MCF 10A (cell line): ENCODE data around the gene LHX1. TPM values are rescaled to one million over a fixed set of nuclear protein-coding genes. Genes with fewer than 3 reads are reported as not detected.

Source experiments
- BruUV-seq: library from RNA; stranded (reverse); fragments of 400-500 nt; replicated peaks from 2 replicates; lab custom pipeline; 2021; lab: Mats Ljungman, UMichigan
- CTCF ChIA-PET: fragments of 300-600 bp; sonication (Branson Sonifier 250); formaldehyde crosslinking; extraction: SDS; loops from one replicate; lab custom pipeline; 2021; ENCODE audit warnings: antibody characterized with exemption, inconsistent platforms; lab: Yijun Ruan, JAX
- POLR2A ChIA-PET: fragments of 300-600, 350-650 bp; sonication (Branson Sonifier 250); formaldehyde crosslinking; extraction: SDS; loops from one replicate; lab custom pipeline; 2020; ENCODE audit warnings: antibody characterized with exemption, inconsistent platforms; lab: Yijun Ruan, JAX
- DNase-seq: peaks from one replicate; pipeline ENCODE4 v3.0.0-alpha.2; 2018; ENCODE audit not compliant: unreplicated experiment
- H3K27ac Mint-ChIP-seq: one replicate; pipeline ENCODE4 v1.8.0; 2022; ENCODE audit warnings: mild to moderate bottlenecking, low read depth, mixed read lengths; ENCODE audit not compliant: unreplicated experiment
- H3K27me3 Mint-ChIP-seq: one replicate; pipeline ENCODE4 v1.8.0; 2022; ENCODE audit warnings: mixed read lengths; ENCODE audit not compliant: insufficient read depth, unreplicated experiment
- H3K36me3 Mint-ChIP-seq: one replicate; pipeline ENCODE4 v1.8.0; 2022; ENCODE audit warnings: mild to moderate bottlenecking, moderate library complexity, mixed read lengths; ENCODE audit not compliant: insufficient read depth, unreplicated experiment
- H3K4me1 Mint-ChIP-seq: one replicate; pipeline ENCODE4 v1.8.0; 2022; ENCODE audit warnings: mixed read lengths; ENCODE audit not compliant: insufficient read depth, unreplicated experiment
- H3K4me3 Mint-ChIP-seq: one replicate; pipeline ENCODE4 v1.8.0; 2022; ENCODE audit warnings: mild to moderate bottlenecking, moderate library complexity, mixed read lengths; ENCODE audit not compliant: unreplicated experiment
- H3K9me3 Mint-ChIP-seq: one replicate; pipeline ENCODE4 v1.8.0; 2022; ENCODE audit warnings: mixed read lengths; ENCODE audit not compliant: unreplicated experiment
- CTCF ChIP-seq: fragments of 200-600 bp; IDR thresholded peaks from one replicate; pipeline ENCODE4 v1.8.0; 2022; ENCODE audit warnings: antibody characterized with exemption, mild to moderate bottlenecking; ENCODE audit not compliant: unreplicated experiment
- intact Hi-C: fragments of 100-400 bp; cut with micrococcal nuclease; formaldehyde crosslinking; loops from 2 replicates; pipeline ENCODE4 v1.14.1; 2022
- total RNA-seq: library from RNA; stranded (reverse); gene quantifications from 2 replicates; pipeline ENCODE4 v1.2.3, GENCODE V29; 2022

Gene LHX1
- total RNA-seq, 1 experiment from 2014 or later: not detected

GRCh38 chr17:36972186-36972700, 35.0 kb downstream of the LHX1 start:
- intact Hi-C loops: no loop called here
- TF ChIP-seq CTCF: no peak
- POLR2A ChIA-PET: interaction anchor here (2.8 kb wide), 1 partner anchor 23 kb away, joined by 18 read pairs; the partner anchor contains the start of gene AATF
- Mint-ChIP-seq H3K27me3 (no peaks in the 10 kb centered on the region), H3K4me1 (peaks cover 20% of the 10 kb centered on the region), H3K27ac (no peak overlapping the region), H3K4me3 (no peak overlapping the region), H3K9me3 (no peaks in the 10 kb centered on the region), H3K36me3 (peaks cover 26% of the 10 kb centered on the region)
- BruUV-seq: no TSS peak
- no peak for DNase-seq
- CTCF ChIA-PET: interaction anchor here (0.7 to 1.2 kb wide), 3 partner anchors 10 to 370 kb away, joined by 3 to 4 read pairs (median 4); no protein-coding TSS in a partner anchor

GRCh38 chr17:36972905-36973304, 35.6 kb downstream of the LHX1 start:
- no peak for TF ChIP-seq CTCF
- no peak for DNase-seq
- H3K27ac Mint-ChIP-seq: no peak overlapping the region
- intact Hi-C loops: no loop called here
- ChIA-PET CTCF (interaction anchor here (0.8 to 1.2 kb wide), 2 partner anchors 13 to 370 kb away, joined by 4 read pairs; no protein-coding TSS in a partner anchor), POLR2A (interaction anchor here (2.8 kb wide), 1 partner anchor 23 kb away, joined by 18 read pairs; the partner anchor contains the start of gene AATF)
- H3K4me3 Mint-ChIP-seq: no peak overlapping the region
- no TSS peak for BruUV-seq
- H3K4me1 Mint-ChIP-seq: peaks cover 14% of the 10 kb centered on the region
- H3K36me3 Mint-ChIP-seq: peaks cover 26% of the 10 kb centered on the region
- no peaks in the 10 kb centered on the region for H3K9me3 Mint-ChIP-seq
- H3K27me3 Mint-ChIP-seq: no peaks in the 10 kb centered on the region

GRCh38 chr17:36975922-36976515, 38.7 kb downstream of the LHX1 start:
- peaks cover 31% of the 10 kb centered on the region for H3K4me1 Mint-ChIP-seq
- ChIA-PET CTCF (interaction anchor here (0.6 kb wide), 1 partner anchor 16 kb away, joined by 3 read pairs; no protein-coding TSS in a partner anchor), POLR2A (interaction anchor here (0.7 to 2.3 kb wide), 3 partner anchors 17 to 27 kb away, joined by 3 to 16 read pairs (median 3); partner anchors contain the start of gene AATF)
- H3K27ac Mint-ChIP-seq: no peak overlapping the region
- H3K36me3 Mint-ChIP-seq: peaks cover 4% of the 10 kb centered on the region
- intact Hi-C loops: no loop called here
- no peaks in the 10 kb centered on the region for H3K27me3 Mint-ChIP-seq
- no peak for DNase-seq
- no TSS peak for BruUV-seq
- TF ChIP-seq CTCF: no peak
- no peaks in the 10 kb centered on the region for H3K9me3 Mint-ChIP-seq
- H3K4me3 Mint-ChIP-seq: no peak overlapping the region

GRCh38 chr17:36977066-36977465, 39.8 kb downstream of the LHX1 start:
- Mint-ChIP-seq H3K36me3 (peaks cover 8% of the 10 kb centered on the region), H3K9me3 (no peaks in the 10 kb centered on the region), H3K4me1 (peaks cover 37% of the 10 kb centered on the region), H3K27ac (no peak overlapping the region), H3K4me3 (no peak overlapping the region), H3K27me3 (no peaks in the 10 kb centered on the region)
- no TSS peak for BruUV-seq
- no peak for TF ChIP-seq CTCF
- intact Hi-C loops: no loop called here
- POLR2A ChIA-PET: interaction anchor here (2.3 kb wide), 1 partner anchor 28 kb away, joined by 16 read pairs; the partner anchor contains the start of gene AATF
- peak; percentile 30 for DNase-seq
- CTCF ChIA-PET: no interaction called here
